GM18858 (cell line): Measurements from ENCODE around the gene SLC6A13.
"Not testable (repeated sequence)": the region's sequence is repeated elsewhere in the genome, so short reads cannot be mapped to it uniquely, and the experiment has no call there.

Source experiments
- ATAC-seq: cut with Tn5 transposase; IDR thresholded peaks from one replicate; pipeline ENCODE4 v1.9.1; 2021; ENCODE audit not compliant: unreplicated experiment

Gene SLC6A13

GRCh38 chr12:262817-263216, at the start of gene SLC6A13:
SLC6A13 (minus strand) TSS chr12:262836; CDS start chr12:260052, 2,784 bp downstream.
- ATAC-seq: no peak

GRCh38 chr12:308511-308910, 45.9 kb upstream of the SLC6A13 start:
- ATAC-seq: no peak

GRCh38 chr12:307406-307805, 44.8 kb upstream of the SLC6A13 start:
- no peak for ATAC-seq

GRCh38 chr12:304805-305204, 42.2 kb upstream of the SLC6A13 start:
- ATAC-seq: no peak

GRCh38 chr12:302766-303165, 40.1 kb upstream of the SLC6A13 start:
- ATAC-seq: not testable (repeated sequence)

GRCh38 chr12:300166-300565, 37.5 kb upstream of the SLC6A13 start:
- not testable (repeated sequence) for ATAC-seq

- not testable (repeated sequence) for ATAC-seq
Measured at GRCh38 chr12:299511-299910, 36.9 kb upstream of the SLC6A13 start.

- not testable (repeated sequence) for ATAC-seq
Measured at GRCh38 chr12:298059-298458, 35.4 kb upstream of the SLC6A13 start.

GRCh38 chr12:295132-295531, 32.5 kb upstream of the SLC6A13 start:
- ATAC-seq: no peak

- no peak for ATAC-seq
Measured at GRCh38 chr12:293199-293598, 30.6 kb upstream of the SLC6A13 start.

GRCh38 chr12:292186-292585, 29.6 kb upstream of the SLC6A13 start:
- no peak for ATAC-seq

GRCh38 chr12:291153-291723, 28.6 kb upstream of the SLC6A13 start:
- no peak for ATAC-seq

- no peak for ATAC-seq
Measured at GRCh38 chr12:288687-289086, 26.1 kb upstream of the SLC6A13 start.

GRCh38 chr12:286531-287300, 24.1 kb upstream of the SLC6A13 start:
- ATAC-seq: no peak

GRCh38 chr12:278046-278445, 15.4 kb upstream of the SLC6A13 start:
- no peak for ATAC-seq

- ATAC-seq: no peak
Measured at GRCh38 chr12:275812-276211, 13.2 kb upstream of the SLC6A13 start.

GRCh38 chr12:273382-273781, 10.7 kb upstream of the SLC6A13 start:
- ATAC-seq: no peak

GRCh38 chr12:272942-273341, 10.3 kb upstream of the SLC6A13 start:
- ATAC-seq: no peak

- ATAC-seq: no peak
Measured at GRCh38 chr12:271161-271560, 8.5 kb upstream of the SLC6A13 start.

GRCh38 chr12:269191-269590, 6.6 kb upstream of the SLC6A13 start:
- ATAC-seq: no peak

- no peak for ATAC-seq
Measured at GRCh38 chr12:268483-268840, 5.8 kb upstream of the SLC6A13 start.

GRCh38 chr12:267581-268482, 5.2 kb upstream of the SLC6A13 start:
- no peak for ATAC-seq
